ENCODE results near the gene PCDHGB4. TPM values are rescaled to one million over a fixed set of nuclear protein-coding genes. Genes with fewer than 3 reads are reported as not detected.
"Not testable (repeated sequence)": the region's sequence is repeated elsewhere in the genome, so short reads cannot be mapped to it uniquely, and the experiment has no call there.

PCDHGB4 gene
- total RNA-seq, 2 donors from 2014 or later = 6.7 to 9.9 TPM

DNA sequence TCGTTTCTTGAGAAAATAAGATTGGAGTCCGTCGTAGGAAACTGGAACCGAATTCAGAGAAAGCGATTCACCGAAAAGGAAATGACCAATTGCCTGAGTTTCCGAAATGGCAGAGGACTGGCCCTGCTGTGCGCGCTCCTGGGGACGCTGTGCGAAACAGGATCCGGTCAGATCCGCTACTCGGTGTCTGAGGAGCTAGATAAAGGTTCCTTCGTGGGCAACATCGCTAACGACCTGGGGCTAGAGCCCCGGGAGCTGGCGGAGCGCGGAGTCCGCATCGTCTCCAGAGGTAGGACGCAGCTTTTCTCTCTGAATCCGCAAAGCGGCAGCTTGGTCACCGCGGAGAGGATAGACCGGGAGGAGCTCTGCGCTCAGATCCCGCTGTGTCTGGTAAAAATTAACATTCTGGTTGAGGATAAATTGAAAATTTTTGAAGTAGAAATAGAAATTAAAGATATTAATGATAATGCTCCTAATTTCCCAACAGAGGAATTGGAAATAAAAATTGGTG is 43.5 kb upstream of the PCDHGB4 start:
- H3K27ac ChIP-seq = no peak overlapping the region
- H3K27me3 ChIP-seq (replicated peaks; ENCODE audit: insufficient read depth) = no peaks in the 10 kb centered on the region
- TF ChIP-seq POLR2AphosphoS5 (IDR thresholded peaks at IDR 0.05) (no peak), POLR2A (IDR thresholded peaks at IDR 0.05) (no peak)
- TF ChIP-seq, protein P1, sequence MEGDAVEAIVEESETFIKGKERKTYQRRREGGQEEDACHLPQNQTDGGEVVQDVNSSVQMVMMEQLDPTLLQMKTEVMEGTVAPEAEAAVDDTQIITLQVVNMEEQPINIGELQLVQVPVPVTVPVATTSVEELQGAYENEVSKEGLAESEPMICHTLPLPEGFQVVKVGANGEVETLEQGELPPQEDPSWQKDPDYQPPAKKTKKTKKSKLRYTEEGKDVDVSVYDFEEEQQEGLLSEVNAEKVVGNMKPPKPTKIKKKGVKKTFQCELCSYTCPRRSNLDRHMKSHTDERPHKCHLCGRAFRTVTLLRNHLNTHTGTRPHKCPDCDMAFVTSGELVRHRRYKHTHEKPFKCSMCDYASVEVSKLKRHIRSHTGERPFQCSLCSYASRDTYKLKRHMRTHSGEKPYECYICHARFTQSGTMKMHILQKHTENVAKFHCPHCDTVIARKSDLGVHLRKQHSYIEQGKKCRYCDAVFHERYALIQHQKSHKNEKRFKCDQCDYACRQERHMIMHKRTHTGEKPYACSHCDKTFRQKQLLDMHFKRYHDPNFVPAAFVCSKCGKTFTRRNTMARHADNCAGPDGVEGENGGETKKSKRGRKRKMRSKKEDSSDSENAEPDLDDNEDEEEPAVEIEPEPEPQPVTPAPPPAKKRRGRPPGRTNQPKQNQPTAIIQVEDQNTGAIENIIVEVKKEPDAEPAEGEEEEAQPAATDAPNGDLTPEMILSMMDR (IDR thresholded peaks at IDR 0.05) = no peak
- WGBS = 24% methylated on average over 31 of the region's 31 CpGs
- DNase-seq (ENCODE audit: low spot score) = no peak
- H3K9me3 ChIP-seq = no peaks in the 10 kb centered on the region
- intact Hi-C loops (cut with DNase I) = no loop called here
- no peaks in the 10 kb centered on the region for H3K36me3 ChIP-seq
- H3K4me3 ChIP-seq = no peak overlapping the region
- no peaks in the 10 kb centered on the region for H3K4me1 ChIP-seq (replicated peaks)

DNA sequence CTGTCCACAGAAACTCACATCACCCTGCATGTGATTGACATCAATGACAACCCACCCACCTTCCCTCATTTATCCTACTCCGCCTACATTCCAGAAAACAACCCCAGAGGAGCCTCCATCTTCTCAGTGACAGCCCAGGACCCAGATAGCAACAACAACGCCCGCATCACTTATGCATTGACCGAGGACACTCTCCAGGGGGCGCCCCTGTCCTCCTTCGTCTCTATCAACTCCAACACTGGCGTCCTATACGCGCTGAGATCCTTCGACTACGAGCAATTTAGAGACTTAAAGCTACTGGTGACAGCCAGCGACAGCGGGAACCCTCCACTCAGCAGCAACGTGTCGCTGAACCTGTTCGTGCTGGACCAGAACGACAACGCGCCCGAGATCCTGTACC is 42.2 kb upstream of the PCDHGB4 start:
- Histone ChIP-seq H3K4me1 (replicated peaks) (no peaks in the 10 kb centered on the region), H3K4me3 (no peak overlapping the region), H3K36me3 (no peaks in the 10 kb centered on the region), H3K9me3 (no peaks in the 10 kb centered on the region), H3K27ac (no peak overlapping the region), H3K27me3 (replicated peaks; ENCODE audit: insufficient read depth) (peaks cover 3% of the 10 kb centered on the region)
- DNase-seq (ENCODE audit: low spot score) = no peak
- intact Hi-C loops (cut with DNase I) = no loop called here
- TF ChIP-seq, protein P1 (IDR thresholded peaks at IDR 0.05) = no peak
- TF ChIP-seq POLR2A (IDR thresholded peaks at IDR 0.05) = no peak
- no peak for TF ChIP-seq POLR2AphosphoS5 (IDR thresholded peaks at IDR 0.05)
- WGBS = 25% methylated on average over 20 of the region's 20 CpGs

DNA sequence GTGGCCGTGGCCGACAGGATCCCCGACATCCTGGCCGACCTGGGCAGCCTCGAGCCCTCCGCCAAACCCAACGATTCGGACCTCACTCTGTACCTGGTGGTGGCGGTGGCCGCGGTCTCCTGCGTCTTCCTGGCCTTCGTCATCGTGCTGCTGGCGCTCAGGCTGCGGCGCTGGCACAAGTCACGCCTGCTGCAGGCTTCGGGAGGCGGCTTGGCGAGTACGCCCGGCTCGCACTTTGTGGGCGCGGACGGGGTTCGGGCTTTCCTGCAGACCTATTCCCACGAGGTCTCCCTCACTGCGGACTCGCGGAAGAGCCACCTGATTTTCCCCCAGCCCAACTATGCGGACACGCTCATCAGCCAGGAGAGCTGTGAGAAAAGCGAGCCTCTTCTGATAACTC is 41.5 kb upstream of the PCDHGB4 start:
- DNase-seq (ENCODE audit: low spot score); H3K27ac ChIP-seq; intact Hi-C loops (cut with DNase I); H3K4me1 ChIP-seq (replicated peaks); H3K27me3 ChIP-seq (replicated peaks; ENCODE audit: insufficient read depth); H3K4me3 ChIP-seq; H3K9me3 ChIP-seq; H3K36me3 ChIP-seq: not testable (repeated sequence)
- 31% methylated on average over 29 of the region's 35 CpGs for WGBS

DNA sequence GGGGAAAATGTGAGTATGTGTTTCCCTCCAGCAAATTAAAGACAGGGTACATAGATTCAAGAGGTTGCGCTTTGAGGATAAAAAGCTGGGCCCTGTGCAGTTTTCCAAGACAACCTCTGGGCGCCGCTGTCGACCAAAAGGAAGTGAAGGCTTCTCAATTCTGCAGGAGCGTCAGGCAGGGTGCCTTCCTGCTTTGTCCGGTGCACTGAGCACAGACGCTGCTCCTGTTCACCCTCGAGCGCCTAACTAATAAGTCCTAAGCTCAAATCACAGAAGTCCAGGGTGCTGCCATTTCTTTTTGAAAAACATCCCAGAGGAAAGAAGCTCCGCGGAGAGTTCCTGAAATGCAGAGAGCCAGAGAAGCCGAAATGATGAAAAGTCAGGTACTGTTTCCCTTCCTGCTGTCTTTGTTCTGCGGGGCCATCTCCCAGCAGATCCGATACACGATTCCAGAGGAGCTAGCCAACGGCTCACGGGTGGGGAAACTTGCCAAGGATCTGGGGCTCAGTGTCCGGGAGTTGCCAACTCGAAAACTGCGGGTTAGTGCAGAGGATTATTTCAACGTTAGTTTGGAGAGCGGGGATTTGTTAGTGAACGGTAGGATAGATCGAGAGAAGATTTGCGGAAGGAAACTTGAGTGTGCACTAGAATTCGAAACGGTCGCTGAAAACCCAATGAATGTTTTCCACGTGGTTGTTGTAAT is 37.4 kb upstream of the PCDHGB4 start, which contains the start of gene PCDHGB1:
Gene PCDHGB1 (plus strand): TSS at position 183 of the 703 bp plus-strand sequence. CDS start 162 bp downstream, at position 345.
- Histone ChIP-seq H3K27me3 (replicated peaks; ENCODE audit: insufficient read depth) (peaks cover 3% of the 10 kb centered on the region), H3K36me3 (no peaks in the 10 kb centered on the region), H3K27ac (no peak within 1 kb of the TSS), H3K4me3 (peak within 1 kb of the TSS in 1 of 2 donors; percentile 2), H3K9me3 (no peaks in the 10 kb centered on the region), H3K4me1 (replicated peaks) (no peaks in the 10 kb centered on the region)
- 20% methylated on average over 29 of the region's 29 CpGs for WGBS
- intact Hi-C loops (cut with DNase I) = no loop called here
- DNase-seq (ENCODE audit: low spot score) = no peak
- TF ChIP-seq, protein P1 (IDR thresholded peaks at IDR 0.05) = peak in 2 of 4 experiments; percentile 16 to 29
- TF ChIP-seq POLR2A (IDR thresholded peaks at IDR 0.05) = no peak

DNA sequence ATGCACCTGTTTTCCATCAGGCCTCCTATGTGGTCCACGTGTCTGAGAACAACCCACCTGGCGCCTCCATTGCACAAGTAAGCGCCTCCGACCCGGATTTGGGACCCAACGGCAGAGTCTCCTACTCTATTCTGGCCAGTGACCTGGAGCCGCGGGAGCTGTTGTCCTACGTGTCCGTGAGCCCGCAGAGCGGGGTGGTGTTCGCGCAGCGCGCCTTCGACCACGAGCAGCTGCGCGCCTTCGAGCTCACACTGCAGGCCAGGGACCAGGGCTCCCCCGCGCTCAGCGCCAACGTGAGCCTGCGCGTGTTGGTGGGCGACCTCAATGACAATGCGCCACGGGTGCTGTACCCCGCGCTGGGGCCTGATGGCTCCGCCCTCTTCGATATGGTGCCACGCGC is 35.9 kb upstream of the PCDHGB4 start:
- 26% methylated on average over 22 of the region's 36 CpGs for WGBS
- Histone ChIP-seq H3K27ac (no peak overlapping the region), H3K4me3 (no peak overlapping the region), H3K36me3 (no peaks in the 10 kb centered on the region), H3K4me1 (replicated peaks) (no peaks in the 10 kb centered on the region), H3K9me3 (no peaks in the 10 kb centered on the region), H3K27me3 (replicated peaks; ENCODE audit: insufficient read depth) (peaks cover 3% of the 10 kb centered on the region)
- TF ChIP-seq, protein P1 (IDR thresholded peaks at IDR 0.05) = no peak
- TF ChIP-seq POLR2A (IDR thresholded peaks at IDR 0.05) (no peak), POLR2AphosphoS5 (IDR thresholded peaks at IDR 0.05) (no peak)
- intact Hi-C loops (cut with DNase I) = no loop called here
- DNase-seq (ENCODE audit: low spot score) = no peak
